HG02798 (cell line): ENCODE measurements around the gene NAV3.
A peak's percentile ranks its signal among the peaks of the same experiment; 100 is the strongest.
"Not testable (repeated sequence)": the region's sequence is repeated elsewhere in the genome, so short reads cannot be mapped to it uniquely, and the experiment has no call there.

Experiments
- ATAC-seq: cut with Tn5 transposase; IDR thresholded peaks from one replicate; pipeline ENCODE4 v1.9.1; 2021; ENCODE audit warnings: mild to moderate bottlenecking; ENCODE audit not compliant: unreplicated experiment, poor library complexity

The NAV3 gene

DNA sequence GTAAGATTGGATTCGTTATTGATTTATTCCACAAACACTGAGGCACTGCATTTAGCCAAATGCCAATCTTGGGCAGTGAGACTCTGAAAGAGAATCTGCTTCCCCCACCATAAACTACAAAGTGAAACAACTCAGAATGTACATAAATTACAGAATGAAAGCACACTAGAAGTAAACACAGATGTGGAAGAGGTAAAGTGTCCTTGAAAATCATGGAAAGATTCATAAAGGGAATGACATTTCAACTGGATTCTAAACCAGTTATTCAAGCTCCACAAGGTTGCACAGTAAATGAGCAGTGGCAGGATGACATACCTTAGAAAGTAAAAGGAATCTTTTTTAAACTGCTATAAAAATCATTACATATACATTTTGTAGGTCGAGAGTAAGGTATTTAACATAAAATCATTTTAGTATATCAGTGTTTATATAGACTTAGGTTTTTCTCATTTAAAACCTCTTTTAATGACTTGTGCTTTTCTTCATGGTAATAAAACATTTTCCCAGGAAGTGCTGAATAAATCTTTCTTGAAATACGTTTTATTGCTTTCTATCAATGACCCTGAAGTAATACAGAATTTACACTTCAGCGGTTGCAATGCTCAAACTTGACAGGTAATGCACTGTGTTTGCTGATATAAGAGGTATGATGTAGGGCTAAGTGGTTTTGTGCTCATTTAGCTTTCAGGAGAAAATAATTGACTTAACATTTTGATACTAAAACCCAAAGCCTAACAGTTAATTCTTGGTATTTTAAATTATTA, 270.6 kb downstream of the NAV3 start:
- no peak for ATAC-seq

DNA sequence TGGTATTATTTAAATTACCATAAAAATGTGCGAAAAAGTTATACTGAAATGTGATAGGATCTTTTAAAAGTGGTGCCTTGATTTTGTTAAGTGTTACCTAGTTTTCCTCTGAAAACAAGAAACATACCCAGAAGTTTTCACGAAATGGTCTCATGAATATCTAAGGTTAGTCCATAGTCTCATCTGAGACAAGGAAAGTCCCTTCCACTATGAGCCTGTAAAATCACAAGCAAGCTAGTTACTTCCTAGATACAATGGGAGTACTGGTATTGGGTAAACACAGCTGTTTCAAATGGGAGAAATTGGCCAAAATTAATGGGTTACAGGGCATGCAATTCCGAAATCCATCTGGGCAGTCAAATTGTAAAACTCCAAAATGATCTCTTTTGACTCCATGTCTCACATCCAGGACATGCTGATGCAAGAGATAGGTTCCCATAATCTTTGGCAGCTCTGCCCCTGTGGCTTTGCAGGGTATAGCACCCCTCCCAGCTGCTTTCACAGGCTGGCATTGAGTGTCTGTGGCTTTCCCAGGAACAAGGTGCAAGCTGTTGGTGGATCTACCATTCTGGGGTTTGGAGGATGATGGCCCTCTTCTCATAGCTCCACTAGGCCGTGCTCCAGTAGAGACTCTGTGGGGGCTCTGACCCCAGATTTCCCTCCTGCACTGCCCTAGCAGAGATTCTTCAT, 271.4 kb downstream of the NAV3 start:
- ATAC-seq, result no peak

DNA sequence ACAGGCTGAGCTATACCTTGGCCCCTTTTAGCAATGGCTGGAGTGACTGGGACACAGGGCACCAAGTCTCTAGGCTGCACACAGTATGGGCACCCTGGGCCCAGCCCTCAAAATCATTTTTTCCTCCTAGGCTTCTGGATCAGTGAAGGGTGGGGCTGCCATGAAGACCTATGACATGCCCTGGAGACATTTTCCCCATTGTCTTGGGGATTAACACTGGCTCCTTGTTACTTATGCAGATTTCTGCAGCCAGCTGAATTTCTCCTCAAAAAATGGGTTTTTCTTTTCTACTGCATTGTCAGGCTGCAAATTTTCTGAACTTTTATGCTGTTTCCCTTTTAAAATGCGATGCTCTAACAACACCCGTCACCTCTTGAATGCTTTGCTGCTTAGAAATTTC, 272.1 kb downstream of the NAV3 start:
- not testable (repeated sequence) for ATAC-seq

DNA sequence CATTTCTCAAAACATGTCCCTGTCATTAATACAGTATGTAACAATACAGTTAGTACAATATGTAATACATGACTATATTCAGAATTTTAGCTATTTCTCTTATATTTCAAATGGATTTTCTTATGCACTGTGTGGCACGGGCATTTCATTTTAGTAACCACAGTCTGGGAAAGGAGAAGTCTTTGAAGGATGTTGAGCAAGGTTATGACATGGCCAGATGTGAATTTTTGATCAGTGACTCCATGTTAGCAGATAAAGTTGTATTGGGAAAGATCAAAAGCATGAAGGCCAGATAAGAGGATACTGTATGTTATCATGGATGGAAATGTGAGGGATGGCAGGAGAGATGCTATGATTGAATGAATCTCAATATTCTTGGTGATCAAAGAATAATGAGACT, 285.2 kb downstream of the NAV3 start:
- no peak for ATAC-seq

DNA sequence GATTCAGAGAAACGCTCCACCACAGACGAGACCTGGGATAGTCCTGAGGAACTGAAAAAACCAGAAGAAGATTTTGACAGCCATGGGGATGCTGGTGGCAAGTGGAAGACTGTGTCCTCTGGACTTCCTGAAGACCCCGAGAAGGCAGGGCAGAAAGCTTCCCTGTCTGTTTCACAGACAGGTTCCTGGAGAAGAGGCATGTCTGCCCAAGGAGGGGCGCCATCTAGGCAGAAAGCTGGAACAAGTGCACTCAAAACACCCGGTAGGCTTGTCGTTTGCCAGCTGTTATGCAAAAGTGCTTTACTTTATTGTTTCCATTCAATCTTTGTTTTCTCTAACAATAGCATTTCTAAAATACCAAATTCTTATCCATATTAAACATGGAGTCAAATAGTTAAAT, 287.3 kb downstream of the NAV3 start:
- no peak for ATAC-seq

DNA sequence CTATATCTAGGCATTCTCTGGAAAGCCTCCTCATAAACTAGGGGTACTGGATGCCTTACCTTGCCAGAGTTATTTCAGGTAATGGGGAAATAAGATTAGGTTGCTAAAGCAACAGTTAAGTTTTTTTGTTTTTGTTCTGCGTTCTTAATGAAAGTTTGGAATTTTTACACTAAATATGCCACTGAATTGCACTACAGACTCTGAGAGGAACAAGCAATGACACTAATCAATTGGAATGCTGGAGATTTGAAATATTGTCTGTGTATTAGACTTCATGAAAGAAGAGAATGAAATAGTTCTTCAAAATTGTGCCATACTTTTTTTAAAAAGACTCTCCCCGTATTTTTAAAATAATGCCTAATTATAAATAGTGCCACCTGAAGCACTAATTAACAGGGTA, 287.8 kb downstream of the NAV3 start:
- no peak for ATAC-seq

DNA sequence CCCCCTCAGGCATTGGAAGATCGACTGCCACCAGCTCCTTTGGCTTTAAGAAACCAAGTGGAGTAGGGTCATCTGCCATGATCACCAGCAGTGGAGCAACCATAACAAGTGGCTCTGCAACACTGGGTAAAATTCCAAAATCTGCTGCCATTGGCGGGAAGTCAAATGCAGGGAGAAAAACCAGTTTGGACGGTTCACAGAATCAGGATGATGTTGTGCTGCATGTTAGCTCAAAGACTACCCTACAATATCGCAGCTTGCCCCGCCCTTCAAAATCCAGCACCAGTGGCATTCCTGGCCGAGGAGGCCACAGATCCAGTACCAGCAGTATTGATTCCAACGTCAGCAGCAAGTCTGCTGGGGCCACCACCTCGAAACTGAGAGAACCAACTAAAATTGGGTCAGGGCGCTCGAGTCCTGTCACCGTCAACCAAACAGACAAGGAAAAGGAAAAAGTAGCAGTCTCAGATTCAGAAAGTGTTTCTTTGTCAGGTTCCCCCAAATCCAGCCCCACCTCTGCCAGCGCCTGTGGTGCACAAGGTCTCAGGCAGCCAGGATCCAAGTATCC, 288.7 kb downstream of the NAV3 start:
- ATAC-seq, result no peak

DNA sequence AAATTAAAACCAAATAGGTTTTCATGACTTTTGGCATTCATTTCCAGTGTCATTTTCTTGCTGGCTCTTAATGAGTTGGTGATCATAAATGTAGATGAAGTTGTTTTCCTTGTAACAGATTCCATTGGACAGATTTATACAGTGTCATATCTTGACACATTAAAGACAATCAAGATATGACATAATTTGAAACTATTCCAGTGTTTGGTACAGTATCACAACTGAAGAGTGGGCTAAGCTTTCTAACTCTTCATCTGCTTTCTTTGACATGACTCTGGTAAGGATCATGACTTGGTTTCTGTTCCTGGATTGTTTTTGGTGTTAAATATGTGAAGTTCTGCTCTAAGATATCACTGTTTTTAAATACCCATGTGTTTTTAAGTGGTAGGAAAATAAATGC, 289.6 kb downstream of the NAV3 start:
- no peak for ATAC-seq

DNA sequence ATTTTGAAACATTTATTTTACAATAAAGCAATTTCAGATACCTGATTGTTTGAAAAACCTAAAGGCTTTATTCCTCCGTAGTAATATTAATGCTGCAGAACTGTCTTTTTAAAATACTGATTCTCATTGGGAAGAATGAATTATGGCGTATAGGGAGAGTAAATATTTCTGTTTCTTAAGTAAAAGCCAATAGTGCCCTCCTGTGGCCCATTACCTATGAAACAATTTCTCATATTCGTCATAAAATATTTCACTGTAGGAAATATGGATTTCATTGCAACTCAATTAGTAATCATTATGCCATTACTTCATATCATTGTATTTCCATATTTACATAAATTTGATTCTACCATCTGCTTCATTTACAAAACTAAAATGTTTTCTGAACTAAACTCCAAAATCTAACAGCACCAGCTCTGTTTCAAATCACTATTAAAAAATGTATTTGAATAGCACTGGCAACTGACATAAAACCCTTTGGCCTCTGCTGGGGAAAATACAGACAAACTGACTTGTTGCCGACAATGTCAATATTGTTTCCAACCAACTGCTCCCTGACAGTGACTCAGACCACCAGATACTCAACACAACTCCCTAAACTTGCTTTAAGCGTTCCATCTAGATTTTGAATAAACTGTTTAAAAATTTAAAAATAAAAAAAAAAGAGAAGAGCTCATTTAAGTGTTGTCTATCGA, 290.3 kb downstream of the NAV3 start:
- no peak for ATAC-seq

DNA sequence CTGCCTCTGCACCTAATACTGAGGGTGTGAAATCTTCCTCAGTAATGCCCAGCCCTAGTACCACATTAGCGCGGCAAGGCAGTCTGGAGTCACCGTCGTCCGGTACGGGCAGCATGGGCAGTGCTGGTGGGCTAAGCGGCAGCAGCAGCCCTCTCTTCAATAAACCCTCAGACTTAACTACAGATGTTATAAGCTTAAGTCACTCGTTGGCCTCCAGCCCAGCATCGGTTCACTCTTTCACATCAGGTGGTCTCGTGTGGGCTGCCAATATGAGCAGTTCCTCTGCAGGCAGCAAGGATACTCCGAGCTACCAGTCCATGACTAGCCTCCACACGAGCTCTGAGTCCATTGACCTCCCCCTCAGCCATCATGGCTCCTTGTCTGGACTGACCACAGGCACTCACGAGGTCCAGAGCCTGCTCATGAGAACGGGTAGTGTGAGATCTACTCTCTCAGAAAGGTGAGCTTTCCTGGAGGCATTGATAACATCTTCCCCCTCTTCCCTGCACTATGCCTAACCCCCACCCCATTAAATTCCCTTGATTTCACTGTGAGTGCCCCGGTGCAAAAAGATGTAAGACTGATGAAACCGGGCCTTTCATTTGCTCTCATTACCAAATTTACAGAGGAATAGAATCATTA, 291.4 kb downstream of the NAV3 start:
- no peak for ATAC-seq

DNA sequence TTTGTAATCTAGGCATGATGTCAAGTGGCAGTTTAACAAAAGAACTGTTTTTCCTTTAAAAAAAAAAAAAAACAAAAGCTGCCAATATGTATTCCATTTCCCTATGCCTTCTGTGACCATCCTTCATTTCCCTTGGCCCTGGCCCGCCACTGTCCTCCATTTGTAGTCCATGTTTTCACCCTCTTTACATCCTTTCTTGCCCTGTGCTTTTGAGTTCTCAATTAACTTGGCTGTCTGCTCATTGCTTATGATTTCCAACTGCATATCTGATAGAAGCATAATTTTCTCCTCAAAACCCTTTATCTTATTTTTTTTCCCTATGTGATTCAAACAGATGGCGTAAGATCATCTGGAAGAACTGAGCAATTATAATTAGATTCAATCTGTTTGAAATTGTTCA, 297.5 kb downstream of the NAV3 start:
- ATAC-seq, result no peak

DNA sequence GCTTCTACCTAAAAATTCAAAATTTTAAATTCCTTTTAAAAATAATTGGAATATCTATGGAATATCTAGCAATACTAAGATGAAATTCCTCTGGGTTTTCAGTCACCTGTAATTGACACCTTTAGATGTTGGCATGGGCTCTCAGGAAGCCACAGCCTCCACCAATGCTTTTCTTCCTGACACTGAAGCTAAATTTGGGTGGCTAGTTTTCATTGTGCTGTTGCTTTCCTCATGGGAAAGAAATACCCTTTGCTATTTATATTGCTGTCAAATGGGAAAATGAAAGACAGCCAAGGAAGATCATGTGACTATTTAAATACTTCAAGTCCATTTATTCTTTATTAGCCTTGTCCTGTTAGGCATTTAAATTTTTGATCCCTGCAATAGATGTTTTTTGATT, 313.0 kb downstream of the NAV3 start:
- no peak for ATAC-seq

DNA sequence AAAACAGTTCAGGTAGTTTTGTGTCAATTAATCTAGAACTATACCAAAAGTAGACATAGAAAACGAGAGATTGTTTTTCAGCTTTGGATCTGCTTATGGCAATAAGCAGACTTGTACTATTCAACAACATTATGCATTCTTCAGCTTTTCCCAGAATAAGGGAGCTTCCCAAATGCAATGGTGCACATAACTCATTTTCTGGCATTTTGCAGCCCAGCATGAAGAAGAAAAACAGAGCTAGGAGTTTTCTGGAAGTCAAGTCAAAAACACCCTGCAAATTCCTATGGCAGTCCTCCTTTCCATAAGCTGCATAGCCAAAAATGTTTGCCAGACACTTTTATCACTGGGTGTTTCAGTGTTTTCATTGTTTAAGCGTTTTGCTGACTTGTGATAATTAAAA, 314.7 kb downstream of the NAV3 start:
- ATAC-seq, result no peak

DNA sequence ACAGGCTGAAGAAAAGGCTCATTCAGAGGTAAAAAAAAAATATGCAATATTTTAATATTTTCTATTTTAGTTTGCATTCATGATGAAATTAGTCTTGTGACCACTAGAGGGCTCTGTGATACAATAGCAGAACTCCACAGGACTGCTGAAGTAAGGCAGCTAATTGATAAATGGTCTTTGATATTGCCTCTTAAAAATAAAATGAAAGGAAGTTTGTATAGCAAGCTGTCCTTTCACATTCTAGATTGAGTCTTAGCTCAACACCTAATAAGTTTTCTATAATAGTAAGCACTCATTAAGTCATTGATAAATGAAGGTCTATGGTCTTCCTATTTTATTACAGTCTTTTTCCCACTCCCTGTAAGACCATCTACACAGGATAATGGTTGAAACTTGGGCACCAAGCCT, 315.7 kb downstream of the NAV3 start:
- peak; percentile 81 for ATAC-seq

DNA sequence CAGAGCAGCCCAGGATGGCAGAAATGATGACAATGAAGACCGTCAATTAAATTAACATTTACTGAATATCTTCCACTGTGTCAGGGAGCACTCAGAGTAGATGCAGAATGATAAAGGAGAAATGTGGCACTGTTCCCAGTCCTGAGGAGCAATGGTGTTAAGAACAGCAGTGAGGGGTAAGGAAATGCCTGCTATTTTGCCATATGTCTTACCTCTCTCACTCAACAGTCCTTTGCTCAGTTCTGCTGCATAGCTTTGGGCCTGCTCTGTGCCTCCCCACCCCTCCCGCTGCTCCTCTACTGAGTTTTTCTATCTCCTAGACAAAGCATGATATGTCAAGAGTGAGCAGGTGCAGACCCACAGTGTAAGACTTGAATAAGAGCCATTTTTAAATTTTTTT, 318.8 kb downstream of the NAV3 start:
- no peak for ATAC-seq

DNA sequence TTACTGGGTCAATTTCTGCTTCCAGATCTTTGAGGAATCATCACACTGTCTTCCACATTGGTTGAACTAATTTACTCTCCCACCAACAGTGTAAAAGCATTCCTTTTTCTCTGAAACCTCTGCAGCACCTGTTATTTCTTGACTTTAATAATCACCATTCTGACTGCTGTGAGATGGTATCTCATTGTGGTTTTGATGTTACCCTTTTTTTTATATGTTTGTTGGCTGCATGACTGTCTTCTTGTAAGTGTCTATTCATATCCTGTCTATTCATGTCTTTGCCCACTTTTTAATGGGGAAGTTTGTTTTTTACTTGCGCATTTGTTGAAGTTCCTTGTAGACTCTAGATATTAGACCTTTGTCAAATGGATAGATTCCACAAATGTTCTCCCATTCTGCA, 324.9 kb downstream of the NAV3 start:
- ATAC-seq, result no peak

DNA sequence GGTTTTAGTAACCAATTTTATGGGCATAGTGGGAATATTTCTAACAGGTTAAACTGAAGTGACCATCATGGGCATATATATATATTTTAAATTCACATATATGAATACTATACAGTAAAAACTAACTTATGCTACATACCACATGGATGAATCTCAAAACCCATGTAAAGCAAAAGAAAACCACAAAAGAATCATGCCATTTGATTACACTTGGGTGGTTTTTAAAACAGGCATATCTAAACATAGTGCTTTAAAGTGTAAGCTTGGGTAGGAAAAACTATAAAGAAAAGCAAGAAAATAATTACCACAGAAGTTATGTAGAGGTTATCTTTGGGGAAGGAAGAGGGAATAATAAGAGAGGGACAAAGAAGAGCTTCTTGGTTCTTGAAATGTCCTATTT, 326.1 kb downstream of the NAV3 start:
- ATAC-seq, result no peak

DNA sequence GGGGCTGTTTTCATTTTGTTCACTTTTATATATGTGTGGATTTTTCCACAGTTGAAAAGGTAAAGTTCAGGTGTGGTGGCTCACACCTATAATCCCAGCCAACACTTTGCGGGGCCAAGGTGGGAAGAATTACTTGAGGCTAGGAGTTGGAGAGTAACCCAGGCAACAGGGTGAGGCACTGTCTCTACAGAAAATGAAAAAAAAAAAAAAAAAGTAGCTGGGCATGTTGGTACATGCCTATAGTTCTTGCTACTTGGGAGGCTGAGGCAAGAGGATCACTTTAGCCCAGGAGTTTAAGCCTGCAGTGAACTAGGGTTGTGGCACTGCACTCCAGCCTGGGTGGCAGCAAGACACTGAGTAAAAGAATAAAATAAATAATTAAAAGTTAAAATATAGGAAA, 326.5 kb downstream of the NAV3 start:
- ATAC-seq, result no peak

DNA sequence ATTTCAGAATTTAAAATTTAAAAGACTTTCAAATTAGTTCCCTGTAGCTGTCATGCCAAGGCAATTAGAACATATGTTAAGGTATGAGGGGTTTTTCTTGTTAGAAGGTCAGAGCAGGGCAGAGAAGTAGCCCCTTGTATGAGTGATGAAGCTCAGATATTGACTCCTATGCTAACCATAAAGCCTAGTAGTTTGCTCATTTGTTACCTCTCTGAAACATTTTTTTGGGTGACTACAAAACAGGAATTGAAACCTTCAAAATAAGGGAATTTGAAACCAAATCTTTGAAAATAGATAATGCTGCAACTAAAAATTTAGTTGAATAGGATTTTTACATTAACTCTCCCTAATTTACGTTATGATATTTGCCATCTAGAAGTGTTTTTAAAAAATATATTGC, 333.5 kb downstream of the NAV3 start:
- ATAC-seq, result no peak

DNA sequence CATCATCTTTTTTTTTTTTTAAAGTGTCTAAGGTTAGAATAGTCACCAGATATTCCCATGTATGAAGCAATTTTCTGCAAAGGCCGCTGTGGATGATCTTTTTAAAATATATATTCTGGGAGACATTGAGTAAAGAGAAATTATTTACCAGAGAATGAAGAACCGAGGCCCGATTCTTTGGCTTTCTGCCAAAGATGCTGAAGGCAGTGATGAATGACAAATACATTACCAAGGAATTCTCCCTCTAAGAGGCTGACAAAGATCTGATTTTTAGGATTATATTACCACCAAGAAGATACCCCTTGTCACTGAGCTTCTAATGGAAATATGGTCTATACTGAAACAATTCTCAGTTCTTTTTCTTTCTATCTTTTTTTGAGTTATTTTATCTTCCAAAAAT, 336.8 kb downstream of the NAV3 start:
- no peak for ATAC-seq

DNA sequence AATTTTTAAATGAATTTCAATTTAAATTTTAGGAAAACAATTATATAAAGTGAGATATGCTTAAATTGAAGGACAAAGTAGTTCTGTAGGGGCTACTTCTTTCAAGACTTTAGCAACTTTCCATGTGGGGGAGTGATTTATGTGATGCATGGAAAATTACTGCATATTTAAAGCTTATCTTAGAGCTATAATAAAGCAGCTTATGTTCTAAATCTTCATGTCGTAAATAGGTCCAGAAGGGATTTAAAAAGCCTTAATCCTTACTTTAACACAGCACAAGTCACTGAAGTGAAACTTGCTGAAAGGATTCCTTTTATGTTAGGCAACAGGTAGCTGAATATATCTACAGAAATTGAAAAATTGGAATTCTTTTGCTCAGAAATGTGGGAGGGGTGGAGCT, 340.4 kb downstream of the NAV3 start:
- no peak for ATAC-seq
